Retinal pigment epithelial cell (primary cell): Measurements from ENCODE around the gene DRD2.

Experiments
- DNase-seq: peaks from one replicate; pipeline ENCODE4 v3.0.0-alpha.2; 2010; ENCODE audit warnings: low read depth
- H3K4me3 ChIP-seq: 2 replicates; pipeline ENCODE4 v1.5.1; 2011; ENCODE audit warnings: mild to moderate bottlenecking, low read length, control low read depth, moderate library complexity
- TF ChIP-seq, protein P1 (sequence below): conservative IDR thresholded peaks from 2 replicates; pipeline ENCODE4 v1.5.1; 2011; ENCODE audit warnings: low read depth, low read length, control low read depth, inconsistent platforms

The DRD2 gene

DNA sequence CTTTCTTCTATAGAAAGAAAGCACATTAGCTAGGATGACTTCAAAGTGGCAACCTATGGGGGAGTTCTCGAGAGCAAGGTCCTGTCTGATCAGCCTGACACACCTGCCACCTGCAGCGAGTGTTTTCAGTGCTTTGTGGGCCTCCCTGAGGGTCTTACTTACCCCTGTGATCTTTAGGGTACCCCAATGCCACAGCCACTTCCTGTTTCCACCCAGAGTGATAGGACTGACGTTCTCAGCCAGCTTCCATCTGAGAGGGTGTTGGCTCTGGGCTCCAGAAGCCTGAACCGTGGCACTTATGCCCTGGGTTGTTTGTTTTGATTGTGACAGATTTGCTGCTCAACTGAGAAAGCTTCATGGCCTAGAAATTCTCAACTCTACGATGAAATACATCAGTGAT lies 109.3 kb downstream of the DRD2 start:
- TF ChIP-seq, protein P1, sequence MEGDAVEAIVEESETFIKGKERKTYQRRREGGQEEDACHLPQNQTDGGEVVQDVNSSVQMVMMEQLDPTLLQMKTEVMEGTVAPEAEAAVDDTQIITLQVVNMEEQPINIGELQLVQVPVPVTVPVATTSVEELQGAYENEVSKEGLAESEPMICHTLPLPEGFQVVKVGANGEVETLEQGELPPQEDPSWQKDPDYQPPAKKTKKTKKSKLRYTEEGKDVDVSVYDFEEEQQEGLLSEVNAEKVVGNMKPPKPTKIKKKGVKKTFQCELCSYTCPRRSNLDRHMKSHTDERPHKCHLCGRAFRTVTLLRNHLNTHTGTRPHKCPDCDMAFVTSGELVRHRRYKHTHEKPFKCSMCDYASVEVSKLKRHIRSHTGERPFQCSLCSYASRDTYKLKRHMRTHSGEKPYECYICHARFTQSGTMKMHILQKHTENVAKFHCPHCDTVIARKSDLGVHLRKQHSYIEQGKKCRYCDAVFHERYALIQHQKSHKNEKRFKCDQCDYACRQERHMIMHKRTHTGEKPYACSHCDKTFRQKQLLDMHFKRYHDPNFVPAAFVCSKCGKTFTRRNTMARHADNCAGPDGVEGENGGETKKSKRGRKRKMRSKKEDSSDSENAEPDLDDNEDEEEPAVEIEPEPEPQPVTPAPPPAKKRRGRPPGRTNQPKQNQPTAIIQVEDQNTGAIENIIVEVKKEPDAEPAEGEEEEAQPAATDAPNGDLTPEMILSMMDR, result no peak
- DNase-seq, result no peak

DNA sequence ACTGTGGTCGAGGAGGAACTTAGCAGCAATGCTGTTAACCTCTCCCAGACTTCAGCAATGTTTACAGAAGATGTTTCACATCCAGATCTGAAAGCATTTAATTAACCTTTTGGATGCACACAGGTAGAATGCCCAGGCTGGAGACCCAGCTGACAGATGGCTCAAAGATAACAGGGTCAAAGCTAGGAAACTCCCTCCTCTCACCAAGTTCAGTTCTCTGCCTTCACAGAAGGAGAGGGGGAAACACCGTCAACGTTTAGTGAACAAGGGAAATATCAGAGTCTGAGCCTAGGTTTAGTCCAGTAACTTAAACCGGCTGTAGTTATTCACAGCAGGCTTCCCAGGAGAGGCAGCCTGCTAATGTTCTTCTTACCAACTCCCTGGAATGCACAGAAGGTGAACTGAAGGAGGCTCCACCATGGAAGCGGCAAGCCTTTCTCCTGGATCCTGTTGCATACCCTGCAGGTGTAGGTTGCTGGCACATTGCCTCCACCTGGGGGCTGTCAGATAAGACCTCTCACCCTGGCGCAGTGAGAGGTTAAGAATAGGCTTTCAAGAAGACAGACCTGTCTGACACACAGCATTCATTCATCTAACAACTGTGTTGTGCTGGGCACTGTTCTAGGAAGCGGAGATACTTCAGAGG lies 111.1 kb downstream of the DRD2 start:
- TF ChIP-seq, protein P1, result no peak
- DNase-seq, result no peak
- H3K4me3 ChIP-seq, result no peak overlapping the region

More for the DNA sequence above, 109.3 kb downstream of the DRD2 start:
- H3K4me3 ChIP-seq, result no peak overlapping the region

DNA sequence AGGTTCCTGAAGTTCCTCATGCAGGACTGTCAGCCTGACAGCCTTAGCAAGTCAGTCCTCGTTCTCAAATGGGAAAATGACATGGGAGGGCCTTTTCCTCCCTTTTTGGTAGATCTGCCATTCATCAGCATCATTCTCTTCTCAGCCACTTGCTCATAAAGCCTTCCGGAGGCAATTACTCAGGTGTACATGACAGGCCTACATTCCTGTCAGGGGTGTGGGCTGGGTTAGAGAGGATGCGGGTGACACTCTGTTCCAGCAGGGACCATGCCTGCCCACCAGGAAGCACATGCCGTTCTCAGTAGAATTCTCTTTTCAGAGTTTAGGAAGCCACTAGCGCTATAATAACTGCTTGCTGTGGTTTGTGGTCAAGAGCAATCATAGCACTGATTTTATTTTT lies 111.8 kb downstream of the DRD2 start:
- TF ChIP-seq, protein P1, result no peak
- no peak for DNase-seq
- no peak overlapping the region for H3K4me3 ChIP-seq
